AG08396 (cell line): ENCODE measurements around the gene SLC35D1.
"Not testable (repeated sequence)": the region's sequence is repeated elsewhere in the genome, so short reads cannot be mapped to it uniquely, and the experiment has no call there.

ENCODE experiments used
- DNase-seq: peaks from one replicate; pipeline ENCODE4 v3.0.0; 2012; ENCODE audit warnings: low spot score, mixed read lengths

The SLC35D1 gene

DNA sequence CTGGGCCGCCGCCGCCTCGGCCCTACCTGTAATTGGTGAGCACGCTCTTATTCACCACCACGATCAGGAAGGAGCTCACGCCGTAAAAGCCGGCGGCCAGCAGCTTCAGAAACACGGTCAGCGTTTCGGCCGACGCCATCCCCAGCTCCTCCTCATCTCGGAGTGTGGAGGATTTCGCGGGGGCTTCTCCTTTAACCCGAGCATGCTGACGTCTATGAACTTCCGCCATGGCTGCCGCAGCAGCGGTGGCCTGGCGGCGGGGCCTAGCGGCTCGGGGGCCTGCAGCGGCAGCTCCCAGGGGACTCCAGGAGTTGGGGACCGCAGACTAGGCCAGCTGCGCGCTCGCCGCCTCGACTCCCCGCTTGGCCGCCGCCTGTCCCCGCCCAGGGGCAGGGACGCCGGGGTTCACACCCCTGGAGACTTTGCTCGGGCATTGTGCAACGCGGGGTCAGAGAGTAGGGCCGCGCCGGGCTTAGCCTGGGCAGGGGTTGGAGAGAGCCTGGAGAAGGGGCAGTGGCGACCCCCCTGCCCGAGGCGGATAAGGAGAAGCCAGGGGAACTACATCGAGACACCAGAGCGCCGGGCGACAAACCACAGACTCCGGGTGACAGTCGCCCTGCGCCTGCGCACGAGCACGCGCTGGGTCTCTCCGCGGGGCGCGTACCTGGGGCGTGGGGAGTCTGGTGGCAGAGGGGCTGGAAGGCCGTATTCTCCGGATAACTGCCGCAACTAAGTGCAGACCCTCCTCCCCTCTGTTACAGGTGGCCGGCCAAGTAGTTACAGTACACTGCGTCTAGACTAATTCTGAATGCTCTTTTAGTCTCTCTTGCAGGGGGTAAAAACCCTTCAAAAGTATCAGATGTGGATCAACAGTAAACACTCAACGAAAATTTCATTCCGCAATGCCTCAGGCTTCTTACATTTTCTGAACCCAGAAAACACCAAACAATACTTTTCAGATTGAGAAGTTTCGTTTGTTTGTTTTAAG lies at the start of gene SLC35D1:
Gene SLC35D1, minus strand, starts transcription at position 364 of the 988 bp plus-strand sequence. Its CDS starts 135 bp downstream, at position 229.
- DNase-seq: peak; percentile 77

DNA sequence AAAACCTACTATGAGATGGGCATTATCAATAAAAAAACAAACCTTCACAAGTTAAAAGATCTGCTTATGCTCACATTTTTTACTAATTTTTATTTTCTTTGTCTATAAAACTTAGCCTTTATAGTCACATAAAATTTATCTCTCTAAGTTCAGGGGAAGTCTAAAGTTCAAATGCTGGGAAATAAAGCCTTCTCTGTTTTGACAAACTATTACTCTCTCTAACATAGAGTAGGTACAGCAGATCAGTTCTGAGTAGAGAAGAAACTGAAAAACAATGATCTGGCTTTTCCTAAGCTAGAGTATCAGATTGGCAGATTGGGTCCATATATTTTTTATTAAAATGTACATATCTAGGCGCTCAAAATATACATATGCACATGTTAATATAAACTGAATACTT lies 49.6 kb upstream of the SLC35D1 start:
- DNase-seq: no peak

DNA sequence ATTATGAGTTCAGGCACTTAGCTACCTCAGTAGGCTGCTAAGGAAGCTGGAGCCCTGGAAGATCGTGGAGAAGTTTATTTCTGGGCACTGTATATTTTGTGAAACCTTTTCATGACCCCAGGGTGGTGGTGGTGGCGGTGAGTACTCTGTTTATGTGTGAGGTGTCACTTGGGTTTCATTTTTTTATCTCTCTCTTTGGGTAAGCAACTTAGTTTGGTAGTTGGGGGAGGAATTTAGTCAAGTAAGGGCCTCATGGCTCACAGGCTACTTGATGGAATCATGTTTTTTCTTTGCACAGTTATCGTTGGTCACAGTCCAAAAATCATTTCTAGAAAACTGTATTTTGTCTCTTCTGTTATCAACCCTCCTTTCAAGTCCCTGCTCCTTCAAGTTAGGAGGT lies 46.9 kb upstream of the SLC35D1 start:
- peak; percentile 9 for DNase-seq

DNA sequence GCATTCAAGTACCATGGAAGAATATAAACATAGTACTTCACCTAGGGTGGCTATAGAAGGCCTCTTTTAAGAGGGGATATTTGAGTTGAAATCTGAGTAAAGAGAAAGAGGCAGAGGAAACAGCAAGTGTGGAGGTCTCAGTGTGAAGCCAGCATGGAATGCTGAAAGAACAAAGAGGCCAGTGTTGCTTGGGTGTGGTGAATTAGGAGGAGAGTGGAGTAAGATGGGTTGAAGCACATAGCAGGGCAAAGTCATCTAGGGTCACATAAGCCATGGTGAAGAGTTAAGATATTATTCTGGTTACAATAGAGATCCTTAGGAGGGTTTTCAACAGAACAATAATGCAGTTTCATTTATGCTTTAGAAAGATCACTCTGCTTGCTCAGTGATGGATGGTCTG lies 43.4 kb upstream of the SLC35D1 start:
- DNase-seq: no peak

DNA sequence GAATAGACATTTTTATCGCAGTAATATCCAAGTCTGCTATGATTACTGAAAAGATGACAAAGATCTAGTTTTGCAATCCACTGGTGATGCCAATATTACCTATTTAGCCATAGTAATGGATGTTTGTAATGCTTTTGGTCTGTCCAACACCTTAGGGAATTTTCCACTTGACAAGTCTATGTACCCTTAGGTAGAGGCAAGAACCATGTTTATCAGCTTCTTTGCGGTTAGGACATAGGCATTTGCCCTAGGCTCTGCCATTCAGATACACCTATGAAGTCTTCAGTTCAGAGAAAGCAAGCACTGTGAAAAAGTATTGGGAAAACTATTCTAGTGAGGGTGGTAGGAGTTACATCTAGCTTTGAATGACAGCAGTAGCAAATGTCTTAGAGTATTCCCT lies 40.2 kb upstream of the SLC35D1 start:
- DNase-seq: no peak

DNA sequence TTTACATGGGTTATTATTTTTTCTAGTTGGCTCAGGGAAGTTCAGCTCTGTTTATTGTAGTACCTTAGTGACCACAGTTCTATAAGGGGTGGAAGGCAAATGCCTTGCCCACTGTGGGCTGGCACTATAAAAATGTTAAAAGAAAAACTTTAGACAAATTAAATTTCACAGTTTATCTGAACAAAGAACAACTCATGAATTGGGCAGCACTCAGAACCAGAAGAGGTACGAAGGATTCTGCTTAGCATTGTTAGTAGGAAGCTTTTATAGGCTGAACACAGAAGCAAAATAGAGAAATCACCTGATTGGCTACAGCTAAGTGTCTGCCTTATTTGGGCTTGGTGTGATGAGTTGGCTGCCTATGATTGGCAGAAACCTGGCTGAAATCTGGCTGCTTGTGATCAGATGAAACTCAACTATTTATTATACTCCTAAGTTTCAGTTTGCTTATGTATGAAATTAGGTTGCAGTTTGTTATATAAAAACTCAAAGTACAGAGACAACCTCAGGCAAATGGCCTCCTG lies 35.8 kb upstream of the SLC35D1 start:
- no peak for DNase-seq

DNA sequence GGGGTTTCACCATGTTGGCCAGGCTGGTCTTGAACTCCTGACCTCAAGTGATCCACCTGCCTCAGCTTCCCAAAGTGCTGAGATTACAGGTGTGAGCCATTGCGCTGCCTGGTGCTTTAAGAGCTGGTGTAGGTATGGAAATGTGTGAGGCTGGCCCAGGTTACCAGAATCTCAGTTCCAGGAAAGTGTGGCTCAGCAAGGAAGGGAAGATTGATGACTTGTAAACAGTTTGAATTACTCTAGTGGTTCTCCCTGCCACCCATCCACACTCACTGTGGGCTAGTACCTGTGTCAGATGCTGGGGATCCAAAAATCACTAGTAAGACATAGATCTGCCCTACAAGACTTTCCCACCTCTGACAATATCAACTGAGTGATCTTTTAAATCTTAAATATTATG lies 34.5 kb upstream of the SLC35D1 start:
- DNase-seq: no peak

DNA sequence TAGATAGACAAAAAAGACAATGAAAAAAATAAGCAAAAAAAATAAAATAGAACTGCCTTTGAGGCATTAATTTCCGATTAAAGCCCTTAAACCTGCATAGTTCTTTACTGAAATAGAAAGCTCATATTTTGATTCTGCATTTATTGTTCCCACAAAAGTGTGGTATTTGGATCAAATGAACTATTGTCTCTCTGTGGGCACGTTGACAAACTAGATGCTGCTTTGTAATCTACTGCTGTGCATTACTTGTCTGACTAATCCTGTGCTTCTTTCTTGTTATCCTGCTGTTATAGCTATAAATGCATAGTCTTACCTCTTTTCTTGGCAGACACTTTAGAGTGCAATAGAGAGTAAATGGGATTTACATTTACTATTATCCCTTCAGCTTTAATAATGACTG lies 31.4 kb upstream of the SLC35D1 start:
- DNase-seq: no peak

DNA sequence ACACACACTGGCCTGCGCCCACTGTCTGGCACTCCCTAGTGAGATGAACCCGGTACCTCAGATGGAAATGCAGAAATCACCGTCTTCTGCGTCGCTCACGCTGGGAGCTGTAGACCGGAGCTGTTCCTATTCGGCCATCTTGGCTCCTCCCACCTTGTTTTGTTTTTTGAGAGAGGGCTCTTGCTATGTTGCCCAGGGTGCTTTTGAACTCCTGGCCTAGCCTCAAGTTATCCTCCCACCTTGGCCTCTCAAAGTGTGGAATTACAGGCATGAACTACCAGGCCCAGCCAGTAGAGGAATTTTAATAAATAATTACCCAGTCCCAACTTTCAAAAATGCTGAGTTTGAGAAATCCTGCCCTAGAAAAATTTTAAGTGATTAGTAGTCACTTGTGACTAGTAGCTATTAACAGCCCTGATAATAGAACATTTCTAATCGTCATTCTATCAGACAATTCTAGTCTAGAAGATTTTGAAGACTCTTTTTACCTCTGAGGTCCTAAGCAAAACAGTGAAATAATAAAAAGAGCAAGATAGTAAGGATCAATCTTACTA lies 30.9 kb upstream of the SLC35D1 start:
- no peak for DNase-seq

DNA sequence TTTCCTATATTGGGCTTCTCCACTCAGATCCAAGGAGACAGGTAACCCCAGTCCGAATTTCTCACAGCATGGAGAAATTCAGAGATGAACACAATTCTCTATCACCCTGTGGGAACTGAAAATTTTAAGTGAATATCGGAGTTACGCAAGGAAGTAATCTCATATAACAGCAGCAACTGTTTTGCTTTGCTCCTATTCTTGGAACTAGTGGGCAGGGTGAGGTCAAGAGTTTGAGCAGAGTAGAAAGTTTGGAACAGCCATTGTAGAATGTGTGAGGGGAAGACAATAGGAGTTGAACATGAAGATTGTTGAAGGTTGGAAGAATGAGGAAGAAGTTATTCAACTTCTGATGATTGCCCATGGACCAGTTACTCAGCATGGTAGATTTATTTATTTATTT lies 24.3 kb upstream of the SLC35D1 start:
- DNase-seq: no peak

DNA sequence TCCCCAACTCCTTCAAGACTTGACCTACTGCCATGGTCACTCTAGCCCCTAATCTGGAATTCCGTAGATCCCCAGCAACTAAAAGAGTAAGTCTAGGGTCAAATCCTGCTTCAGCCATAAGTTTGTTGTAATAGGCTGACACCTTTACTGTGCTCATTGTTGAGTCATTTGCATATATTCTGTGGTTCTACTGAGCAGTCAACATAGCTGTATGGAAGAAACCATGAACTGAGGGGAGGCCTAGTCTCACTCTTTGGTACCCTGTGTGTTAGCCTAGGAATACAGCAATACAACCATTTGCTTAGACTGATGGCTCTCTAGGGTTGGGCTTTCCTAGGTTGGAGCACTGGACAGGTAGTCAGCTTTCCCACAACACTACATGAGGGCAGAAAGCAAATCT lies 23.6 kb upstream of the SLC35D1 start:
- DNase-seq: no peak

DNA sequence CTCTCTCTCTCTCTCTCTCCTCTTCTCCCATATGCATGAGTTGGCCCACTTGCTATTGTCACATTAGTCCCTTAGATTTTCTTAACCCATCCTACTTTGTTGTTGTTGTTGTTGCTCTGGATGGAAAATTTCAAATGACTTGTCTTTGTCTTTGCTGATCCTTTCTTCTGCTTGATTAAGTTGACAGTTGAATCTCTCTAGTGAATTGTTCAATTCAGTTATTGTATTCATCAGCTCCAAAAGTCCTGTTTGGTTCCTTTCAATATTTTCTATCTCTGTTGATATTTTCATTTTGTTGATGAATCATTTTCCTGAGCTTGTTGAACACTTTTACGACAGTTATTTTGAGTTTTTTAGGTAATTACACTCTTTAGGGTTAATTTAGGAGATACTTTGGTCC lies 18.8 kb upstream of the SLC35D1 start:
- DNase-seq: no peak

DNA sequence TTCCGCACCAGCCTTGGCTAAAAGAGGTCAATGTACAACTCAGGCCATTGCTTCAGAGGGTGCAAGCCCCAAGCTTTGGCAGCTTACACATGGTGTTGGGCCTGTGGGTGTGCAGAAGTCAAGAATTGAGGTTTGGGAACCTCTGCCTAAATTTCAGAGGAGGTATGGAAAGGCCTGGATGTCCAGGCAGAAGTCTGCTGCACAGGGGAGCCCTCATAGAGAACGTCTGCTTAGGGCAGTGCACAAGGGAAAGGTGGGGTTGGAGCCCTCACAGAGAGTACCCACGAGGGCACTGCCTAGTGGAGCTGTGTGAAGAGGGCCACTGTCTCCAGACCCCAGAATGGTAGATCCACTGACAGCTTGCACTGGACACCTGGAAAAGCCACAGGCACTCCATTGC lies 13.7 kb upstream of the SLC35D1 start:
- DNase-seq: not testable (repeated sequence)

DNA sequence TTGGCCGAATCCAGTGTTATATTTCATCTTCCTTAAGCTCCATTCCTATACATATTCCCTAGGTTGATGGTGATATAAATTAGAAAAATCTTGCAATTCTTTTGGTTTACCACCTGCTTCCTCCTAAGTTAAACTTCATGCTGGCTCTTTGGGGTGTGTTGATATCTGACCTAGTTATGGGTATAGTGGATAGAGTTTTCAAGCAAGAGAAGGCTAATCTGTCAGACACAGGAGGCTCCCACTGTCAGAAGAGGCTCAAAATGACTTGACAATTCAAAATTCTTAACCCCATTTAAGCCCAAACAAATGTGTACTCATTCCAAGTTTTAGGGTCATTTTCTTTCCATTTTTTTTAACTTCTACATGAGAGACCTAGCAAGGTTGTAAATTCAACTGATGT lies 8.5 kb upstream of the SLC35D1 start:
- no peak for DNase-seq

DNA sequence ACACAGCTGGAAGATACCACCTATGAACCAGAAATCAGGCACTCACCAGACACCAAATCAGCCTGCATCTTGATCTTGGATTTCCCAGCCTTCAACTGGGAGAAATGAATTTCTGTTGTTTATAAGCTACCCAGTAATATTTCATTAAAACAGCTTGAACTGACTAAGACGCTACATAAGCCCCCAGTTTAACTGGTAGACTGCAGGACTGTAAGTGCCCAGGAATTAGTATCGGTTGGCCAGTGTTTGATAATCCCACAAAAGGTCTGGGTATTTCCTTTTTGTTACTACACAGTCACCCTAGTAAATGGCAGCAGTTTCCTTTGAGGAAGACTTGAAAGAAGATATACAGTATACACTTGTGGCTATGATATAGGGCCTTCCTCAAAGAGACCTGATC lies 7.3 kb upstream of the SLC35D1 start:
- no peak for DNase-seq

DNA sequence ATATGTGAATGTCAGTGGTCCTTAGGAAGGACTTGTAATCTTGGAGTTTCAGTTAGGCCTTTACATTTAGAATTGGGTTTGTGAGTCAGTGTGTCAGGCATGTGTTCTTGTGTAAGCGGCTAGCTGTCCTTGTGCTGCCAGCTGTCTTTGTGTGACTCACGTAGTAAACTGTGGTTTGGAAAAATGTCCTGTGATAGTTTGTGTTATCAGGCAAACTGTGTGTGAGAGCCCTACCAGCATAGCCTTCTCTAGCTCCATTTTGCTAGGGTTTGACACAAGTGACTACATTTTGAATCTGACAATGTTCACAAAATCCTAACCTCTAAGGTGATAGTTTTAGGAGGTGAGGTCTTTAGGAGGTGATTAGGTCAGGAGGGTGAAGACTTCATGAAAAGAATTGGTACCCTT lies 6.9 kb upstream of the SLC35D1 start:
- peak; percentile 91 for DNase-seq

DNA sequence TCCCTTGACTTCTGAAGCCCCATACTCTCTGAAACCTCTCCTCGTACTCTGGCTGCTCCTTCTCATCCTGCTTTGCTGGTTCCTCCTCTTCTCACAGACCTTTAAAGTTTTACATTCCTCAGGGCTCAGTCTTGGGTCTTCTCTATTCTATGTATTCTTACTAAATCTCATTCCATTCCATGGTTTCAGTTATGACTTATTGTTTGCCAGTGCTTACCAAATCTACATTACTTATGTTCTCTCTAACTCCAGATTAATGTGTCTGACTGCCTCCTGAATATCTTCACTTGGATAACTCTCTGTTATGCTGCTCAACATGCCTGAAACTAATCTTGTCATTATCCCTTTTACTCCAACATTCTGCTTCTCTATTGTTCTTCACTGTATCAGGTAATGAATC lies 5.4 kb upstream of the SLC35D1 start:
- no peak for DNase-seq

DNA sequence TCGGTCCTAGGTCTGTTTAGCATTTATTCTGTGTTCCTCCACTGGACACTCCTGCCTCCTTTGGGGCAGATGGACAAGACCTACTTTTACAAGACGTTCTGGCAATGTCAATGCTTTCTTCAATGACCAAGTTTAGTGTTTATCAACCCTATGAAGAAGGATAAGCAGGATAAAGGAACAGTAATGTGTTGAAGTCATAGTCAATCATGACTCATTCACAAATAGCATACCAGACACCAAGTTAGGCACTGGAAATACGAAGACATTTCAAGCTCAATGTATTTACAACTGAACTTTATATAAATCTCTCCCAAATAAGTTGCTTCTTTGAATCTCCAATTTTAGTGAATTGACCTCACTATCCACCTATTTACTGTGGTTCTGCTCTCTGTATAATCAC lies 4.8 kb upstream of the SLC35D1 start:
- no peak for DNase-seq

DNA sequence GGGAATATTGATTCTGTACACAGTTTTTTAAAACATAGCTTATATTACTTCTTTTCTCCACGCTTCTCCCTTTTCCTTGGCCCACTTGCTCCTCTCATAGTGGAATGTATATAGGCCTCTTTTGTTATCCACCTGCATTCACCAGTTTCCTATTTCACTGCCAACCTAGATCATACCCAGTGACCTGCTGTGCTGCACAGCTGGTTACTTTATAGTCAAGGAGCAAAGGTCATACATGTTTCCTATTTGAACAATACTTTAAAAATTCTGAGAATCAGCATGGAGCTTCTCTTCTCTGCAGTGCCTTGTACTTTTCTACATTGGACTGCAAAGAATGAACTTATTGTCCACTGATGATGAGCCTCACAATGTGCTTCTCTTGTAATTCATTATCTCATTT lies 4.3 kb upstream of the SLC35D1 start:
- DNase-seq: no peak

DNA sequence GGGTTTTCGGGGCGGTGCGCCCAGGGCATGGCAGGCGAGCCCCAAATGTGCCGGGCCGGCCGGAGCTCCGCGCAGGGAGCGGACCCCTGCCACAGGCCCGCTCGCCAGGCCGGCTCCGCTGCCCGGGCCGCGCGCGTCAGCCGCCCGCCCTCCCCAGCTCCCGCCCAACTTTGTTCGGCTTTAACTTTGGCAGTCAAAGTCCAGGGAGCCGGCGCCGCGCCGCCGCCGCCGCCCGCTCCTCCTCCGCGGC lies 488 bp downstream of the SLC35D1 start:
- DNase-seq: peak; percentile 82

DNA sequence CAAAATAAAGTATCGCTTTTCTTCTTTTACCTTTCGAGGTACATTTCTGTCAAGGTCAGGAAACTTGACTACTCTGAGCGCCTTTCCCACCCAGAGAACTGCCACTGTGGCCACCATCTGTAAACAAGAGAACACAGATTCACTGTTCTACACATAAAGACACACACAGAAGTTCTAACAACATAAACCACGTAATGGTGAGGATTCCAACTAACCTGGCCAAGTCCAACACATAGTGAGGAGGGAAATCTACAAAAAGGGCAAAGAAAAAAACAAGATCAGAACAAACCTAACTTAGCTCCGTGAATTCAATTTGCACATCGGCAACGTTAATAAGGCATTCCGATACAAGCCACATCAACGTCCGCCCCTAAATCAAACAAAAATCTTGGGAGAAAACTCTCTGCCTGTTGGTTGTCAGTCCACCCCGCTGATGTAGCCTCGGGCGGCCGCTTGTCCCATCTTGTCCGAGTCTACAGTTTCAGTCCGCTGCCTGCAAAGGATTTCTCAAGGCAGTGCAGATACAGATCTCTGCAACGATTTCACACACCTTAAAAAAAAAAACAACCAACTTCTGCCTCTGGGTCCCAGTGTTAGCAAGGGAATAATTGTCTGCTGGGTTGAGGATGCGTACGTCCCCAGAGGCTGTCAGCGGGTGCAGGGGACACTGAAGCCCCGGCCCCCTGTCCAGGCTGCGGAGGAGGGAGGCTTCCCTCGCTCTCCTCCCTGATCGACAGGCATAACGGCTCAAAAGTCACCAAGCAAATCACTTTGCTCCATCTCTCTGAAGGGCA lies 1.0 kb downstream of the SLC35D1 start:
- DNase-seq: peak; percentile 53

DNA sequence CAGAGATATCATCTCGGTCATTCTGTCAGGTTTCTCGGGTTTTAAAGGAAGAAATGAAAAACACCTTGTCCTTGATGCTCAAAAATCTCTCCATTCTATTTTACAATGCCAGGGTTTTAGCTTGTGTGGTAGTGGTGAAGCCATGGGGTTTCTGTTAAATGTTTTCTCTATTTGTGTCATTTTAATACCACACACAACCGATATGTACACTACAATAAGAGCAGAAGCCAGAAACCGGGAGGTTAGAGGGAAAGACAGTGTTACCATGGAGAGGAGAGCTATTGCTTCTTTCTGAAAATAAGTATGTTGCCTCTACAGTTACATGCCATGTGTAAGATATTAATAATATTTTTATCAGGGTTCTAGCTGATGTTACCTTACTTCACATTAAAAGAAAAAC lies 2.8 kb downstream of the SLC35D1 start:
- DNase-seq: no peak
